WTC11 (cell line): ENCODE data around the gene TGFBRAP1. TPM values are rescaled to one million over a fixed set of nuclear protein-coding genes. Genes with fewer than 3 reads are reported as not detected.

Experiments used
- ATAC-seq: fragments of 200-7000 bp; cut with Tn5 transposase; 2 replicates; pipeline ENCODE4 v1.10.0; 2021; ENCODE audit warnings: mild to moderate bottlenecking, moderate library complexity
- CTCF ChIA-PET: fragments of 300-600 bp; sonication (Branson Sonifier 250); formaldehyde crosslinking; loops from one replicate; lab custom pipeline; 2021; ENCODE audit warnings: antibody characterized with exemption; lab: Charles Lee
- POLR2A ChIA-PET: fragments of 350-600 bp; sonication (Branson Sonifier 250); formaldehyde crosslinking; loops from one replicate; lab custom pipeline; 2021; ENCODE audit warnings: antibody characterized with exemption; lab: Charles Lee
- DNase-seq: peaks from one replicate; pipeline ENCODE4 v3.0.0; 2021; ENCODE audit warnings: low spot score
- H3K27ac Mint-ChIP-seq: 2 replicates; pipeline ENCODE4 v1.8.0; 2021; ENCODE audit warnings: mixed read lengths
- H3K27me3 Mint-ChIP-seq: 2 replicates; pipeline ENCODE4 v1.8.0; 2021; ENCODE audit warnings: low read depth, mild to moderate bottlenecking, moderate library complexity, mixed read lengths
- H3K36me3 Mint-ChIP-seq: 2 replicates; pipeline ENCODE4 v1.8.0; 2021; ENCODE audit warnings: mixed read lengths
- H3K4me1 Mint-ChIP-seq: 2 replicates; pipeline ENCODE4 v1.8.0; 2022; ENCODE audit warnings: mixed read lengths
- H3K4me3 Mint-ChIP-seq: 2 replicates; pipeline ENCODE4 v1.8.0; 2021; ENCODE audit warnings: mild to moderate bottlenecking, moderate library complexity, mixed read lengths
- H3K9me3 Mint-ChIP-seq: 2 replicates; pipeline ENCODE4 v1.8.0; 2021; ENCODE audit warnings: mixed read lengths
- ESRRA ChIP-seq: sonication (generic); formaldehyde crosslinking; IDR thresholded peaks from 2 replicates; pipeline ENCODE4 v1.8.1; 2022; ENCODE audit warnings: mild to moderate bottlenecking, missing genetic modification reagents, borderline replicate concordance
- IRF2 ChIP-seq: sonication (generic); formaldehyde crosslinking; IDR thresholded peaks from 2 replicates; pipeline ENCODE4 v1.8.0; 2022; ENCODE audit warnings: low read depth, missing genetic modification reagents, borderline replicate concordance
- MYBL2 ChIP-seq: sonication (generic); formaldehyde crosslinking; IDR thresholded peaks from 2 replicates; pipeline ENCODE4 v1.8.1; 2023; ENCODE audit warnings: mild to moderate bottlenecking, moderate library complexity, missing genetic modification reagents
- NFATC4 ChIP-seq: fragments of 250-450 bp; sonication (Bioruptor Pico); IDR thresholded peaks from 2 replicates; pipeline ENCODE4 v1.9.0; 2021; ENCODE audit warnings: mild to moderate bottlenecking
- NFYB ChIP-seq: sonication (generic); formaldehyde crosslinking; conservative IDR thresholded peaks from 2 replicates; pipeline ENCODE4 v1.8.0; 2022; ENCODE audit warnings: low read depth, missing genetic modification reagents
- RELA ChIP-seq: sonication (generic); formaldehyde crosslinking; IDR thresholded peaks from 2 replicates; pipeline ENCODE4 v1.8.1; 2022; ENCODE audit warnings: missing genetic modification reagents, mild to moderate bottlenecking, borderline replicate concordance
- SP1 ChIP-seq: sonication (generic); formaldehyde crosslinking; conservative IDR thresholded peaks from 2 replicates; pipeline ENCODE4 v1.8.1; 2022; ENCODE audit warnings: missing genetic modification reagents
- ZNF121 ChIP-seq: sonication (generic); formaldehyde crosslinking; IDR thresholded peaks from 2 replicates; pipeline ENCODE4 v1.8.0; 2023; ENCODE audit warnings: missing genetic modification reagents
- ZNF232 ChIP-seq: sonication (generic); formaldehyde crosslinking; IDR thresholded peaks from 2 replicates; pipeline ENCODE4 v1.8.0; 2022; ENCODE audit warnings: mild to moderate bottlenecking, missing genetic modification reagents
- ZNF263 ChIP-seq: sonication (generic); formaldehyde crosslinking; IDR thresholded peaks from 2 replicates; pipeline ENCODE4 v1.8.1; 2022; ENCODE audit warnings: low read depth, mild to moderate bottlenecking, moderate library complexity, missing genetic modification reagents
- ZNF317 ChIP-seq: sonication (generic); formaldehyde crosslinking; IDR thresholded peaks from 2 replicates; pipeline ENCODE4 v1.8.1; 2023; ENCODE audit warnings: low read depth, mild to moderate bottlenecking, moderate library complexity, missing genetic modification reagents, borderline replicate concordance
- ZNF671 ChIP-seq: fragments of 250-450 bp; sonication (Bioruptor Pico); IDR thresholded peaks from 2 replicates; pipeline ENCODE4 v1.8.0; 2021; ENCODE audit warnings: mild to moderate bottlenecking
- total RNA-seq: library from RNA; stranded (reverse); gene quantifications from 3 replicates; pipeline ENCODE4 v1.2.3, GENCODE V29; 2021
- TF ChIP-seq, protein P1 (sequence below): sonication (generic); formaldehyde crosslinking; IDR thresholded peaks from 2 replicates; pipeline ENCODE4 v1.8.1; 2023; ENCODE audit warnings: mild to moderate bottlenecking, missing genetic modification reagents
- TF ChIP-seq, protein P2 (sequence below): sonication (generic); formaldehyde crosslinking; IDR thresholded peaks from 2 replicates; pipeline ENCODE4 v1.8.0; 2022; ENCODE audit warnings: mild to moderate bottlenecking, missing genetic modification reagents
- TF ChIP-seq, protein P3 (sequence below): sonication (generic); formaldehyde crosslinking; IDR thresholded peaks from 2 replicates; pipeline ENCODE4 v1.8.0; 2022; ENCODE audit warnings: mild to moderate bottlenecking, missing genetic modification reagents
- TF ChIP-seq, protein P4 (sequence below): sonication (generic); formaldehyde crosslinking; IDR thresholded peaks from 2 replicates; pipeline ENCODE4 v1.8.0; 2023; ENCODE audit warnings: missing genetic modification reagents, mild to moderate bottlenecking, borderline replicate concordance

The TGFBRAP1 gene
- total RNA-seq, 1 experiment from 2014 or later: 16.3 TPM

DNA sequence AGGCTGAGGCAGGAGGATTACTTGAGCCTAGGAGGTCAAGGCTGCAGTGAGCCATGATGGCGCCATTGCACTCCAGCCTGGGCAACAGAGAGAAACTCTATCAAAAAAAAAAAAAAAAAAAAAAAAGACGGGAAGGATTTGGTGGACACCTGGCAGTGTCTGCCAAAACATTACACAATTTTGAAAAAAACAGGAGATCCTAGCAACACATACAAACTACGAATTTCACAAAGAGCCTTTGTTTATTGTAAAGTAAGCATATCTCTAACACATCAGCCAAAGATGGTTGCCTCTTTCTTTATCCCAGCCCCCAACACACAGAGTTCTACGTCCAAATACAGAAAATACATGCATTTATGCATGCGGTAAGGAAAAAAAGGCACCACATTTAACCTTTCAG, 80.4 kb downstream of the TGFBRAP1 start:
- no peak for TF ChIP-seq ZNF232
- TF ChIP-seq IRF2 (CRISPR knock-in tag): no peak
- no peak for TF ChIP-seq ZNF671 (CRISPR knock-in tag)
- no peak for TF ChIP-seq NFATC4 (CRISPR knock-in tag)
- no peak for TF ChIP-seq RELA (CRISPR knock-in tag)
- TF ChIP-seq ZNF263 (CRISPR knock-in tag): no peak
- TF ChIP-seq ESRRA: no peak
- no peak for TF ChIP-seq NFYB (CRISPR knock-in tag)
- TF ChIP-seq ZNF317 (CRISPR knock-in tag): no peak
- TF ChIP-seq, all 79 proteins: peak for 0
- ATAC-seq (no peak), DNase-seq (no peak)
- H3K9me3 Mint-ChIP-seq: peaks cover 15% of the 10 kb centered on the region
- H3K36me3 Mint-ChIP-seq: peaks cover 8% of the 10 kb centered on the region
- CTCF ChIA-PET: interaction anchor here (0.9 kb wide), 1 partner anchor 13 kb away, joined by 3 read pairs; no protein-coding TSS in a partner anchor
- no peak overlapping the region for H3K27ac Mint-ChIP-seq
- H3K4me3 Mint-ChIP-seq: no peak overlapping the region
- no peaks in the 10 kb centered on the region for H3K4me1 Mint-ChIP-seq
- POLR2A ChIA-PET: no interaction called here
- no peaks in the 10 kb centered on the region for H3K27me3 Mint-ChIP-seq

DNA sequence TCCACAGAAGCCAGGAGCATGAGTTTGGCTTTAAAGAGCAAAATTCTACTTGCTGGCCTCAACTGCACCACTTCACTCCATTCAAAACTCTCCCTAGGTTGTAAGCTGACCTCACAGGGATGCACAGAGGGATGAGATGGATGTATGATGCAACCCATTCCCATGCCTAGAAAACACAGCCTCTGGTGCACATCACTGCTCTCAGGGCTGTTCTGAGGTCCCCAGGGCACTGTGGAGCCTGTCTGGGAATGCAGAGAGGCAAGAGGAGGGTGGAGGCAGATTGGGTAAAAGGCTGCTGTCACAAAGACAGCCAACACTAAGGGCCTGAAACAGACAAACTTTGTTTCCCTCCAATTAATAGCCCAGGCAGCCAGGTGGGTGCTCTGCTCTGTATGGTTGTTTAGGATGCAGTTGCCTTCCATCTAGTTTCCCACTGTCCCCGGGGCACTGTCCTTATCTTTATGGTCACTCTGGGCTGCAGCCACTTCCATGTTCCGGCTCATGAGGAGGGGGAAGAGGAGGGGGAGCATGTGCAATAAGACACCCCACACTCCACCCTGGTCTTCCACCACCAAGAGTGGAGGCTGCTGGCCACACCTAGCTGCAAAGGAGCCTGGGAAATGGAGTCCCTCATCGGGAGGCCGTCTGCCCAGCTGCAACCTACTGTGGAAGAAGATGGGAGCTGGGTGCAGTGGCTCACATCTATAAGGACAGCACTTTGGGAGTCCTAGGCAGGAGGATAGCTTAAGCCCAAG, 81.0 kb downstream of the TGFBRAP1 start:
- Mint-ChIP-seq H3K27ac (no peak overlapping the region), H3K4me3 (no peak overlapping the region), H3K27me3 (no peaks in the 10 kb centered on the region), H3K4me1 (peaks cover 3% of the 10 kb centered on the region), H3K9me3 (peaks cover 15% of the 10 kb centered on the region), H3K36me3 (peaks cover 8% of the 10 kb centered on the region)
- TF ChIP-seq MYBL2 (CRISPR knock-in tag) (no peak), ZNF121 (CRISPR knock-in tag) (no peak), SP1 (CRISPR knock-in tag) (no peak)
- TF ChIP-seq, protein P1, sequence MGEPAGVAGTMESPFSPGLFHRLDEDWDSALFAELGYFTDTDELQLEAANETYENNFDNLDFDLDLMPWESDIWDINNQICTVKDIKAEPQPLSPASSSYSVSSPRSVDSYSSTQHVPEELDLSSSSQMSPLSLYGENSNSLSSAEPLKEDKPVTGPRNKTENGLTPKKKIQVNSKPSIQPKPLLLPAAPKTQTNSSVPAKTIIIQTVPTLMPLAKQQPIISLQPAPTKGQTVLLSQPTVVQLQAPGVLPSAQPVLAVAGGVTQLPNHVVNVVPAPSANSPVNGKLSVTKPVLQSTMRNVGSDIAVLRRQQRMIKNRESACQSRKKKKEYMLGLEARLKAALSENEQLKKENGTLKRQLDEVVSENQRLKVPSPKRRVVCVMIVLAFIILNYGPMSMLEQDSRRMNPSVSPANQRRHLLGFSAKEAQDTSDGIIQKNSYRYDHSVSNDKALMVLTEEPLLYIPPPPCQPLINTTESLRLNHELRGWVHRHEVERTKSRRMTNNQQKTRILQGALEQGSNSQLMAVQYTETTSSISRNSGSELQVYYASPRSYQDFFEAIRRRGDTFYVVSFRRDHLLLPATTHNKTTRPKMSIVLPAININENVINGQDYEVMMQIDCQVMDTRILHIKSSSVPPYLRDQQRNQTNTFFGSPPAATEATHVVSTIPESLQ (CRISPR knock-in tag): no peak
- TF ChIP-seq, protein P2, sequence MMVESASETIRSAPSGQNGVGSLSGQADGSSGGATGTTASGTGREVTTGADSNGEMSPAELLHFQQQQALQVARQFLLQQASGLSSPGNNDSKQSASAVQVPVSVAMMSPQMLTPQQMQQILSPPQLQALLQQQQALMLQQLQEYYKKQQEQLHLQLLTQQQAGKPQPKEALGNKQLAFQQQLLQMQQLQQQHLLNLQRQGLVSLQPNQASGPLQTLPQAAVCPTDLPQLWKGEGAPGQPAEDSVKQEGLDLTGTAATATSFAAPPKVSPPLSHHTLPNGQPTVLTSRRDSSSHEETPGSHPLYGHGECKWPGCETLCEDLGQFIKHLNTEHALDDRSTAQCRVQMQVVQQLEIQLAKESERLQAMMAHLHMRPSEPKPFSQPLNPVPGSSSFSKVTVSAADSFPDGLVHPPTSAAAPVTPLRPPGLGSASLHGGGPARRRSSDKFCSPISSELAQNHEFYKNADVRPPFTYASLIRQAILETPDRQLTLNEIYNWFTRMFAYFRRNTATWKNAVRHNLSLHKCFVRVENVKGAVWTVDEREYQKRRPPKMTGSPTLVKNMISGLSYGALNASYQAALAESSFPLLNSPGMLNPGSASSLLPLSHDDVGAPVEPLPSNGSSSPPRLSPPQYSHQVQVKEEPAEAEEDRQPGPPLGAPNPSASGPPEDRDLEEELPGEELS: no peak
- TF ChIP-seq, protein P3, sequence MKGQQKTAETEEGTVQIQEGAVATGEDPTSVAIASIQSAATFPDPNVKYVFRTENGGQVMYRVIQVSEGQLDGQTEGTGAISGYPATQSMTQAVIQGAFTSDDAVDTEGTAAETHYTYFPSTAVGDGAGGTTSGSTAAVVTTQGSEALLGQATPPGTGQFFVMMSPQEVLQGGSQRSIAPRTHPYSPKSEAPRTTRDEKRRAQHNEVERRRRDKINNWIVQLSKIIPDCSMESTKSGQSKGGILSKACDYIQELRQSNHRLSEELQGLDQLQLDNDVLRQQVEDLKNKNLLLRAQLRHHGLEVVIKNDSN (CRISPR knock-in tag): no peak
- TF ChIP-seq, protein P4, sequence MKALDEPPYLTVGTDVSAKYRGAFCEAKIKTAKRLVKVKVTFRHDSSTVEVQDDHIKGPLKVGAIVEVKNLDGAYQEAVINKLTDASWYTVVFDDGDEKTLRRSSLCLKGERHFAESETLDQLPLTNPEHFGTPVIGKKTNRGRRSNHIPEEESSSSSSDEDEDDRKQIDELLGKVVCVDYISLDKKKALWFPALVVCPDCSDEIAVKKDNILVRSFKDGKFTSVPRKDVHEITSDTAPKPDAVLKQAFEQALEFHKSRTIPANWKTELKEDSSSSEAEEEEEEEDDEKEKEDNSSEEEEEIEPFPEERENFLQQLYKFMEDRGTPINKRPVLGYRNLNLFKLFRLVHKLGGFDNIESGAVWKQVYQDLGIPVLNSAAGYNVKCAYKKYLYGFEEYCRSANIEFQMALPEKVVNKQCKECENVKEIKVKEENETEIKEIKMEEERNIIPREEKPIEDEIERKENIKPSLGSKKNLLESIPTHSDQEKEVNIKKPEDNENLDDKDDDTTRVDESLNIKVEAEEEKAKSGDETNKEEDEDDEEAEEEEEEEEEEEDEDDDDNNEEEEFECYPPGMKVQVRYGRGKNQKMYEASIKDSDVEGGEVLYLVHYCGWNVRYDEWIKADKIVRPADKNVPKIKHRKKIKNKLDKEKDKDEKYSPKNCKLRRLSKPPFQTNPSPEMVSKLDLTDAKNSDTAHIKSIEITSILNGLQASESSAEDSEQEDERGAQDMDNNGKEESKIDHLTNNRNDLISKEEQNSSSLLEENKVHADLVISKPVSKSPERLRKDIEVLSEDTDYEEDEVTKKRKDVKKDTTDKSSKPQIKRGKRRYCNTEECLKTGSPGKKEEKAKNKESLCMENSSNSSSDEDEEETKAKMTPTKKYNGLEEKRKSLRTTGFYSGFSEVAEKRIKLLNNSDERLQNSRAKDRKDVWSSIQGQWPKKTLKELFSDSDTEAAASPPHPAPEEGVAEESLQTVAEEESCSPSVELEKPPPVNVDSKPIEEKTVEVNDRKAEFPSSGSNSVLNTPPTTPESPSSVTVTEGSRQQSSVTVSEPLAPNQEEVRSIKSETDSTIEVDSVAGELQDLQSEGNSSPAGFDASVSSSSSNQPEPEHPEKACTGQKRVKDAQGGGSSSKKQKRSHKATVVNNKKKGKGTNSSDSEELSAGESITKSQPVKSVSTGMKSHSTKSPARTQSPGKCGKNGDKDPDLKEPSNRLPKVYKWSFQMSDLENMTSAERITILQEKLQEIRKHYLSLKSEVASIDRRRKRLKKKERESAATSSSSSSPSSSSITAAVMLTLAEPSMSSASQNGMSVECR (CRISPR knock-in tag): no peak
- ChIA-PET POLR2A (no interaction called here), CTCF (interaction anchor here (0.7 to 1.0 kb wide), 3 partner anchors 13 to 104 kb away, joined by 3 to 4 read pairs (median 3); no protein-coding TSS in a partner anchor)
- peak; percentile 34 for DNase-seq
- ATAC-seq: peak; percentile 53
